Trophoblast cell (in vitro differentiated cells and primary cell): ENCODE data around the gene ADD2.
"Not testable (repeated sequence)": the region's sequence is repeated elsewhere in the genome, so short reads cannot be mapped to it uniquely, and the experiment has no call there.

Source experiments
- DNase-seq, 2 donors: peaks; one replicate each; pipeline ENCODE4 v3.0.0-alpha.2; 2016
- H2AFZ ChIP-seq: 2 replicates; pipeline ENCODE4 v1.6.1; 2013; ENCODE audit warnings: low read length, moderate library complexity, mild to moderate bottlenecking; ENCODE audit not compliant: insufficient read depth, poor library complexity
- H2AK5ac ChIP-seq: 2 replicates; pipeline ENCODE4 v1.6.1; 2013; ENCODE audit warnings: mild to moderate bottlenecking, low read length
- H2BK120ac ChIP-seq: 2 replicates; pipeline ENCODE4 v1.6.1; 2013; ENCODE audit warnings: low read length, mild to moderate bottlenecking, moderate library complexity; ENCODE audit not compliant: insufficient read depth, poor library complexity
- H2BK12ac ChIP-seq: 2 replicates; pipeline ENCODE4 v1.6.1; 2013; ENCODE audit warnings: mild to moderate bottlenecking, low read length, moderate library complexity
- H2BK5ac ChIP-seq: 2 replicates; pipeline ENCODE4 v1.6.1; 2013; ENCODE audit warnings: low read length, low read depth, moderate library complexity, mild to moderate bottlenecking; ENCODE audit not compliant: poor library complexity
- H3K14ac ChIP-seq: 2 replicates; pipeline ENCODE4 v1.6.1; 2013; ENCODE audit warnings: mild to moderate bottlenecking, low read length
- H3K18ac ChIP-seq: 2 replicates; pipeline ENCODE4 v1.6.1; 2013; ENCODE audit warnings: mild to moderate bottlenecking, low read length
- H3K23ac ChIP-seq: 2 replicates; pipeline ENCODE4 v1.6.1; 2013; ENCODE audit warnings: low read length
- H3K27ac ChIP-seq: 2 replicates; pipeline ENCODE4 v1.5.1; 2013; ENCODE audit warnings: low read depth, mild to moderate bottlenecking, inconsistent platforms, low read length, moderate library complexity
- H3K27me3 ChIP-seq: 2 replicates; pipeline ENCODE4 v1.6.1; 2013; ENCODE audit warnings: inconsistent platforms, mild to moderate bottlenecking, low read length, moderate library complexity; ENCODE audit not compliant: insufficient read depth
- H3K36me3 ChIP-seq, 2 experiments: 1 replicate in 1 of 2; 2 replicates in 1 of 2; pipeline ENCODE4 v1.6.1; 2013; ENCODE audit warnings: low read length in 2 of 2, mild to moderate bottlenecking in 2 of 2, moderate library complexity in 1 of 2; ENCODE audit not compliant: insufficient read depth in 2 of 2, control insufficient read depth in 1 of 2
- H3K4ac ChIP-seq: 2 replicates; pipeline ENCODE4 v1.6.1; 2013; ENCODE audit warnings: low read depth, mild to moderate bottlenecking, low read length, moderate library complexity
- H3K4me1 ChIP-seq, 2 experiments: 1 replicate in 1 of 2; 2 replicates in 1 of 2; pipeline ENCODE4 v1.6.1; 2013; ENCODE audit warnings: low read length in 2 of 2, mild to moderate bottlenecking in 2 of 2, moderate library complexity in 1 of 2; ENCODE audit not compliant: insufficient read depth in 2 of 2, control insufficient read depth in 1 of 2
- H3K4me2 ChIP-seq: 2 replicates; pipeline ENCODE4 v1.6.1; 2013; ENCODE audit warnings: inconsistent platforms, mild to moderate bottlenecking, low read length, moderate library complexity
- H3K4me3 ChIP-seq: 2 replicates; pipeline ENCODE4 v1.5.1; 2013; ENCODE audit warnings: mild to moderate bottlenecking, low read depth, low read length, inconsistent platforms
- H3K79me1 ChIP-seq: one replicate; pipeline ENCODE4 v1.6.1; 2013; ENCODE audit warnings: low read length
- H3K79me2 ChIP-seq: 2 replicates; pipeline ENCODE4 v1.6.1; 2013; ENCODE audit warnings: low read length, mild to moderate bottlenecking; ENCODE audit not compliant: control insufficient read depth, insufficient read depth, poor library complexity
- H3K9ac ChIP-seq: 2 replicates; pipeline ENCODE4 v1.6.1; 2013; ENCODE audit warnings: mild to moderate bottlenecking, low read length
- H3K9me3 ChIP-seq: 2 replicates; pipeline ENCODE4 v1.6.1; 2013; ENCODE audit warnings: low read depth, mild to moderate bottlenecking, control low read depth, inconsistent platforms, low read length; ENCODE audit not compliant: insufficient read depth
- H4K12ac ChIP-seq: 2 replicates; pipeline ENCODE4 v1.6.1; 2013; ENCODE audit warnings: low read depth, mild to moderate bottlenecking, low read length, moderate library complexity
- H4K8ac ChIP-seq: 2 replicates; pipeline ENCODE4 v1.6.1; 2013; ENCODE audit warnings: low read depth, mild to moderate bottlenecking, low read length, moderate library complexity
- H4K91ac ChIP-seq: one replicate; pipeline ENCODE4 v1.6.1; 2013; ENCODE audit warnings: low read depth, mild to moderate bottlenecking, low read length, moderate library complexity
- WGBS: extraction: QIAGEN DNeasy Blood & Tissue Kit; methylation state at CpG from one replicate; pipeline ENCODE4 v1.1.7; 2013; ENCODE audit warnings: missing lambda C conversion rate; ENCODE audit not compliant: insufficient read length, insufficient coverage; ENCODE audit errors: extremely low coverage; 5-methylcytosine and 5-hydroxymethylcytosine counted together

The ADD2 gene

DNA sequence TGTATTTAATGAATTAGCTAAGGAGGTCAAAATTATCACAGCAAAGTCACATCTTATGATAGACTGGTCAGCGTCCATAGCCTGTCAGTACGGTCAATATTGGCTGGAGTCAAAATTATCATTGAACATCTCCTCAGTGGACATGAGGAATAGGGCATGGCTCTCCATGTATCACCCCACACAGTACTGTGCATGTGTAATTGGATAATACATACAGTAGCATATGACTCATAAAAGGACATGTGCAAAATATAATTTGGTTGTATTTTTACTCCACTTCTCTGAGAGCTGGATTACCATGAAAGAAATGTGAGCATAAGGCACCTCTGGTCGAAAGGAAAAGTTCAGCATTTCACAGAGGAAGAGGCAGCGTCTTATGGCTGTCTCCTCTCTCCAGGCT lies 24.9 kb downstream of the ADD2 start:
- Histone ChIP-seq H2AK5ac (no peak overlapping the region), H3K9me3 (peaks cover 2% of the 10 kb centered on the region), H2BK5ac (no peak overlapping the region), H3K18ac (no peak overlapping the region), H2BK12ac (no peak overlapping the region), H4K91ac (no peak overlapping the region), H2AFZ (no peak overlapping the region), H3K4me2 (no peak overlapping the region), H3K4me3 (no peak overlapping the region), H3K4ac (no peak overlapping the region), H2BK120ac (no peak overlapping the region), H3K14ac (no peak overlapping the region), H4K8ac (no peak overlapping the region), H3K79me1 (no peaks in the 10 kb centered on the region), H3K36me3 (no peaks in the 10 kb centered on the region), H3K27me3 (no peaks in the 10 kb centered on the region), H3K27ac (no peak overlapping the region), H3K4me1 (no peaks in the 10 kb centered on the region), H3K9ac (no peak overlapping the region), H4K12ac (no peak overlapping the region), H3K79me2 (no peaks in the 10 kb centered on the region), H3K23ac (peak overlapping the region; percentile 81)
- DNase-seq: no peak
- WGBS: no CpG with 5 or more reads among the region's 4 CpGs

- not testable (repeated sequence) for H2BK5ac ChIP-seq, H2BK12ac ChIP-seq, H3K27ac ChIP-seq, H2AFZ ChIP-seq, H3K4me2 ChIP-seq, H3K18ac ChIP-seq, H3K4ac ChIP-seq, H2BK120ac ChIP-seq, H4K12ac ChIP-seq, H3K79me1 ChIP-seq, H3K9ac ChIP-seq, H3K23ac ChIP-seq, H3K14ac ChIP-seq, H3K36me3 ChIP-seq, H4K8ac ChIP-seq, H3K27me3 ChIP-seq, DNase-seq, H3K4me1 ChIP-seq, H3K79me2 ChIP-seq, H3K9me3 ChIP-seq, H4K91ac ChIP-seq, H2AK5ac ChIP-seq, H3K4me3 ChIP-seq
- no CpG with 5 or more reads among the region's 1 CpG for WGBS
Measured at GRCh38 chr2:70739492-70739891, 28.5 kb downstream of the ADD2 start.

DNA sequence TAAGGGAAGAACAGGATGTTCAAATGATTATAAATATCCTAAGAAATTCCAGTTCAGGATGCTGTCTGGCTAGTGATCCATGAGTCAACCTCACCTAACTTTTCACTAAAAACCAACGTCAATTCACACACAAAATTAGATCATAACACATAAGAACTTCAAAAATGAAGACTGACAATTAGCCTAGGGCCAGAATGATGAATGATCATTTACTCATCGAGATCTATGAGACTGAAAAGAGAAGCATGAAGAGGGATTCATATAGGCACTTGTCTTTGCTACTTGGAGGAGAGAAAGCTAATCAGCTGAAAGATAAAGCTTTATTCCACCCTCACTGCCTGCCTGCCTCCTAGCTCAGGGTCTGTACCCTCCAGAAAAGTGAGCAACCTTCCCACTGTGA lies 29.8 kb downstream of the ADD2 start:
- H3K4me3 ChIP-seq: no peak overlapping the region
- H3K18ac ChIP-seq: no peak overlapping the region
- no peak overlapping the region for H2BK5ac ChIP-seq
- no peaks in the 10 kb centered on the region for H3K79me2 ChIP-seq
- no peak overlapping the region for H3K23ac ChIP-seq
- no peaks in the 10 kb centered on the region for H3K9me3 ChIP-seq
- H4K12ac ChIP-seq: no peak overlapping the region
- WGBS: no CpG with 5 or more reads among the region's 2 CpGs
- H3K27me3 ChIP-seq: no peaks in the 10 kb centered on the region
- no peak for DNase-seq
- H2AK5ac ChIP-seq: no peak overlapping the region
- H3K36me3 ChIP-seq: no peaks in the 10 kb centered on the region
- no peak overlapping the region for H3K27ac ChIP-seq
- H3K14ac ChIP-seq: no peak overlapping the region
- H2BK120ac ChIP-seq: no peak overlapping the region
- no peak overlapping the region for H2BK12ac ChIP-seq
- H2AFZ ChIP-seq: no peak overlapping the region
- no peak overlapping the region for H4K8ac ChIP-seq
- H4K91ac ChIP-seq: no peak overlapping the region
- H3K79me1 ChIP-seq: no peaks in the 10 kb centered on the region
- no peak overlapping the region for H3K4me2 ChIP-seq
- no peaks in the 10 kb centered on the region for H3K4me1 ChIP-seq
- H3K4ac ChIP-seq: no peak overlapping the region
- H3K9ac ChIP-seq: no peak overlapping the region

DNA sequence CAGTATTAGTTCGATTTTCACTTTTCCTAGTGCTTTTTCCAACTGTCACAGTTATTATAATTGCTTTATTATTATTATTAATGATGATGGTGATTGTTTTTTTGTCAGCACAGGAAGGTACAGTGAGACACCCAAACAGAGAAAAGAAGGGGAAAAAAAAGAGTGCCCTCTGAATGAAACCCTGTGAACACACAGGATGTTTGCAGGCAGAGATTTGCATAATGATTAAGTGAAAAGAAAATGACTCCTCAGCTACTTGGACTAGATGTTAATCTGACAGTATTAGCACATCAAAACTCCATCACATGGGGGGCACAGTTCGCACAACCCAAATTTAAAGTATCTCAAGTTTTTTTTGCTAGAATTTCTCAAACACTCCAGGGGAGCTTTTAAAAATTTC lies 32.9 kb downstream of the ADD2 start:
- H3K23ac ChIP-seq: no peak overlapping the region
- no peak for DNase-seq
- H3K36me3 ChIP-seq: no peaks in the 10 kb centered on the region
- no peak overlapping the region for H3K14ac ChIP-seq
- no peak overlapping the region for H2BK120ac ChIP-seq
- H3K18ac ChIP-seq: no peak overlapping the region
- H3K4me2 ChIP-seq: no peak overlapping the region
- no peak overlapping the region for H4K12ac ChIP-seq
- no peaks in the 10 kb centered on the region for H3K27me3 ChIP-seq
- no peak overlapping the region for H3K4ac ChIP-seq
- no peak overlapping the region for H3K4me3 ChIP-seq
- no peak overlapping the region for H2BK12ac ChIP-seq
- no peaks in the 10 kb centered on the region for H3K79me1 ChIP-seq
- H2AFZ ChIP-seq: no peak overlapping the region
- no peak overlapping the region for H4K8ac ChIP-seq
- H3K27ac ChIP-seq: no peak overlapping the region
- H2BK5ac ChIP-seq: no peak overlapping the region
- H2AK5ac ChIP-seq: no peak overlapping the region
- H3K79me2 ChIP-seq: no peaks in the 10 kb centered on the region
- H3K9ac ChIP-seq: no peak overlapping the region
- no peaks in the 10 kb centered on the region for H3K4me1 ChIP-seq
- no peak overlapping the region for H4K91ac ChIP-seq
- WGBS: no CpG with 5 or more reads among the region's 2 CpGs
- no peaks in the 10 kb centered on the region for H3K9me3 ChIP-seq
